Omental fat pad (tissue), 4 donors: ENCODE results near the gene FBLN5. TPM values are rescaled to one million over a fixed set of nuclear protein-coding genes. Genes with fewer than 3 reads are reported as not detected.

Experiments
- ATAC-seq: fragments of 150-250 bp; one replicate; pipeline ENCODE4 v1.9.1; 2016; ENCODE audit warnings: mild to moderate bottlenecking, moderate library complexity; ENCODE audit not compliant: low FRiP score
- DNase-seq: peaks from one replicate; pipeline ENCODE4 v3.0.0-alpha.2; 2019; ENCODE audit warnings: low spot score
- total RNA-seq, 4 donors: library from RNA; depleted of rRNA; stranded (reverse); fragments of >200 nt; gene quantifications; one replicate each; pipeline ENCODE4 v1.1.0, GENCODE V29; 2016
- TF ChIP-seq, protein P1 (sequence below), 3 donors: fragments of 450-650 bp; IDR thresholded peaks; one replicate each; pipeline ENCODE4 v1.5.1; 2016 to 2017; ENCODE audit warnings: antibody characterized with exemption in 3 of 3, mild to moderate bottlenecking in 3 of 3, moderate library complexity in 2 of 3

The FBLN5 gene
- total RNA-seq, 4 donors from 2014 or later: 119 to 282 (median 171) TPM

DNA sequence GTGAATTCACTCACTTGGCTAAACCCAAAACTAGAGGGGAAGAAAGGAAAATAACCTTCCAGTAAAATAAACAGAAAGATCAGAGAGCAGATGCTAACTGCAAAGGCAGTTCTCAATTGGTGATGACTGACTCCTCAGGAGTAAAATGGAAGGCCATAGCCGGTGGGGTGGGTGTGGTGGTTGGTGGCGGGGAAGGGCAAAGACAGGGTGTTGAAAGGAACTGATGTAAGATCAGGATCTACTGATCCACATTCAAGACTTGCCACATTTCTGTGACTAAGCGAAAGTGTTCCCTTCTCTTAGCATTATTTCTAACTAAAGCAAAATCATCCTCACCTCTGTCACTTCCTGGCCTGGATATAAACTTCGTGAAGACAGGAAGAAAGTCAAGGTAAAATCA lies 53.8 kb downstream of the FBLN5 start:
- TF ChIP-seq, protein P1, sequence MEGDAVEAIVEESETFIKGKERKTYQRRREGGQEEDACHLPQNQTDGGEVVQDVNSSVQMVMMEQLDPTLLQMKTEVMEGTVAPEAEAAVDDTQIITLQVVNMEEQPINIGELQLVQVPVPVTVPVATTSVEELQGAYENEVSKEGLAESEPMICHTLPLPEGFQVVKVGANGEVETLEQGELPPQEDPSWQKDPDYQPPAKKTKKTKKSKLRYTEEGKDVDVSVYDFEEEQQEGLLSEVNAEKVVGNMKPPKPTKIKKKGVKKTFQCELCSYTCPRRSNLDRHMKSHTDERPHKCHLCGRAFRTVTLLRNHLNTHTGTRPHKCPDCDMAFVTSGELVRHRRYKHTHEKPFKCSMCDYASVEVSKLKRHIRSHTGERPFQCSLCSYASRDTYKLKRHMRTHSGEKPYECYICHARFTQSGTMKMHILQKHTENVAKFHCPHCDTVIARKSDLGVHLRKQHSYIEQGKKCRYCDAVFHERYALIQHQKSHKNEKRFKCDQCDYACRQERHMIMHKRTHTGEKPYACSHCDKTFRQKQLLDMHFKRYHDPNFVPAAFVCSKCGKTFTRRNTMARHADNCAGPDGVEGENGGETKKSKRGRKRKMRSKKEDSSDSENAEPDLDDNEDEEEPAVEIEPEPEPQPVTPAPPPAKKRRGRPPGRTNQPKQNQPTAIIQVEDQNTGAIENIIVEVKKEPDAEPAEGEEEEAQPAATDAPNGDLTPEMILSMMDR (IDR thresholded peaks at IDR 0.05): no peak
- ATAC-seq (no peak), DNase-seq (no peak)

DNA sequence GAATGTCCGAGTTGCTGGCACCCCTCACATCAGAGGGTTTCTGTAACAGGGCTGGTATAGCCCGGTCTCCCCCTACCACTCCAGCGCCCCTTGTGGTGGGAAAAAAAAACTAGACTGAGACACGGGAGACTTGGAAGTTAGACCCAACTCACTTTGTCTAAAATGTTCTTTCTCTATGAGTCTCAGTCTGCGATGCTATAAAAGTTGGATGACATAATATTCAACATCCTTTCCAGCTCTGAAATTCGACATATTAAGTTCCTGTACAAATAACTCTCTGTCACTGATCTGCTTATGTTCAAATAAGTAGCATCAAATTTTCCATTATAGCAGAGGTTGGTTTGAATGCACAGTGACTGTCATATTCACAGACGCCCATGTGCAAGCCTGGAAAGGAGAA lies 54.5 kb downstream of the FBLN5 start:
- TF ChIP-seq, protein P1 (IDR thresholded peaks at IDR 0.05): no peak
- ATAC-seq (no peak), DNase-seq (no peak)

DNA sequence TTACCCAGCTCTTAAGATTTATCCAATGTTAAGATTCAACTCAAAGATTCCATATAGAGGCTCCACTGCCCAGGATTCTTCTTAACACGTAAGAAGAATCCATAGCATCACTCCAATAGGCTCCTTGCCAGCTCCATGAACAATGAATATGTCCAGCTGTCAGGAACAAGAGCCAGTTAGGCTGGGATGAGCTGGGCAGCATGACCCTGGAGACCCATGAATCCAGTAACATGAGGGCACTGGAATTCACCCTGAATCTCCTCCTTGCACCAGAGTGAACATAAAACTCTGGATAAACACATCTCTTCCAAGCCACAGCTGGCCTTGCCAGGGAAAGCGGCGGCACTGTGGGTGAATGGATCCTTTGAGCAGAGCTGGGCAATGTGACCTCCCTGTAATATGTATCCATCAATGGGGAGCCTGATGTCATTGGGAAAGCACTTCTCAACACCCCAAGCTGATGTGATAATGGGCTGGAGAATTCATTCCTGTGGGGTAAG lies 55.7 kb downstream of the FBLN5 start:
- TF ChIP-seq, protein P1 (IDR thresholded peaks at IDR 0.05): no peak
- ATAC-seq: no peak
- no peak for DNase-seq

DNA sequence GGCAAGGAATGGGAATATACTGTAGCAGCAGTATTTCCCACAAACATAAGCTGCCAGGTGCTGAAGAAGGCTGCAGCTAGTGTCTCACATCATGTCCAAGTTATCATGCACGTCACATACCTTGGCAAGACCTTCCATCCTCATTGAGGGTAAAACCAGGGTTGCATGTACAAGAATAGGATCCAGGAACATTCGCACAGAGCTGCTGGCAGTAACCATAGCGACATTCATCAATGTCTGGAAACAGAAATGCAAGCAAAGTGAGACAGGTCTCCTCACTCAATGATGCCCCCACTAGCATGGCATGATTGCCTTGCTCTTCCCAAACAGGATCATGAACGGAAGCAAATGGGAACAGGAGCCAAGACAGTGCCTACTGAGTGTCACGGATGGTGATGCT lies 56.4 kb downstream of the FBLN5 start:
- DNase-seq (no peak), ATAC-seq (no peak)
- TF ChIP-seq, protein P1 (IDR thresholded peaks at IDR 0.05): no peak

DNA sequence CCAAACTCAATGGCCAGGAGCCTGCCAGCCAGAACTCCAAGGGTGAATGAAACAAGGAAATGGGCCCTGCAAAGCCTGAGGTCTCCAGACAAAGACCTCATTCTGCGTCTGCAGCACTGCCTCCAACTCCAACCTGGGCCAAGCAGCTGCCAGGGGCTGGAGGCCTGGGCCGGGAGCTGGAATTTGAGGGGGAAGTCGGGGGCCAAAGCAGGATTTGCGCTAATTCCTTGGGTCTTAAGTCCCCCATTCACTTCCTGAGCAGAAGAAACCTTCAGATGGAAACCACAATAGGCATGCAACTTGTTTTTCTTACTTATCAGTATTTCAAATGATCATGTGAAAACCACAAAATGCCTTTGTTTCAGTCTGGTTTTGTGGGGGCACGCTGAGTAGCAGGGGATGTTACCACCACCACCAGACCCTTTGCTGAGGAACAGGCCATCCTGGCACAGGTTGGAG lies 57.2 kb downstream of the FBLN5 start:
- ATAC-seq (no peak), DNase-seq (no peak)
- TF ChIP-seq, protein P1 (IDR thresholded peaks at IDR 0.05): no peak

DNA sequence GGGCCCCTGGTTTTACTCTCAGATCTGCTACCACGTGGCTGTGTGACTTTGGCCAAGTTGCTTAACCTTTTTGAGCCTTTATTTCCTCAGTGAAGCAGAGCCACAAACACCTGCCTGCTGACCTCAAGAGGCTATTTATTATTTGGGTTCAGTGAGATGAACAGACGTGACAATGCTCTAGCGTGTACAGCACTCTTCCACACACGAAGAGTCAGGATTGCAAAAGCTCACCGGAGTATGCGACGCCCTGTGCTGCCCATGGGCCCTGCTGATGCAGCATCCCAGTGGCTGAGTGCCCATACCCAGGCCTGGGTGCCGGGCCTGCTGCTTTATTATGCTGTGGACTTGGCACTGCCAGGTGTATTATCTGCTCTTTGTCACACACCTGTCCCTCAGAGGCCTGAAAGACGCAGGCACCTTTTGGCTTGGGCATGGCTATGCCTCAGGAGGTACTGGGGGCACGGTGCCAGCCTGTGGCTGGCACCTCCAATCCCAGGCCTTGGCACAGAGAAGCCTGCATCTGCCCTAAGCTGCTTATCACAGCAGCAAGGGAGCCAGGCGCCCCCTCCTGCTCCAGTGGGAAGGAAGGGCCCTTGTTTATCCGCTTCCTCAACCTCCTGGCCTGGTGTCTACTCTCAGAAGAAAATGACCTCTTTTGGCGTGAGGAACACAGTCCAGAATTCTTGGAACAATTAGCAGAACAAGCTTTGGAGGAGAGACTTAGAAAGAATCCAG lies 57.9 kb downstream of the FBLN5 start:
- TF ChIP-seq, protein P1 (IDR thresholded peaks at IDR 0.05): no peak
- ATAC-seq (peak; percentile 27), DNase-seq (no peak)
